ENCODE results near the gene MYH7B.

MYH7B gene

DNA sequence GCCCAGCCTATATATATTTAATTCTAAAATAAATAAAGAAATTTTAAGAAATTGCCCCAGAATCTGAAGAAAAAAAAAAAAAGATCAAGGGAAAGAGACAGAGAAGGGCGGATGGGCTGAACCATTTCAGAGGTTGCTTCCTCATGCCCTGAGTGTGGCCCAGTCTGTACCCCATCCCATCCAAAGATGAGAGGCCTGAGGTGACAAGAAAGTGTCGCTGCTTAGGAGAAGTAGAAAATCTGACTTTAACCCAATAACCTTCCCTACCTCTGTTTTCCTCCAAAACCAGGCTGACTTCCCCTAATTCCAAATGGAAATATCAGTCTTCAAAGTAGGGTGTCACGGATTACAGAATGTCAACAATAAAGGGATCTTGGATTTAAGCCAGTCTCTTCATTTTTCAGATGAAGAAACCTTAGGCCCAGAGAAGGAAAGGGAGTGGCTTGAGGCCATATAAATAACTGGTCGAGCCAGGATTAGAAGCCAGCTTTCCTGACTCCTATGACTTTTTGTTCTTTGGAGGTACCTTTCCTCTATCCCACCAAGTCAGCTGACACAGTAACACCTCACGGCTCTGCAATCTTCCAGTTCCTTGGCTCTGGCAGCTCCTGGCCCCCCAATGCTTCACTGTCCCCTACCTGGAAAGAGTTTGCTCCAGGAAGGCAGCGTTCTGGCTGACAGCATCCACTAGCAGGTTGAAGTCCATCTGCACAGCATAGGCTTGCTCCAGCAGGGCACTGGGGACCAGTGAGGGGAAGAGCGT lies 10.2 kb upstream of the MYH7B start:
- no peak for DNase-seq

DNA sequence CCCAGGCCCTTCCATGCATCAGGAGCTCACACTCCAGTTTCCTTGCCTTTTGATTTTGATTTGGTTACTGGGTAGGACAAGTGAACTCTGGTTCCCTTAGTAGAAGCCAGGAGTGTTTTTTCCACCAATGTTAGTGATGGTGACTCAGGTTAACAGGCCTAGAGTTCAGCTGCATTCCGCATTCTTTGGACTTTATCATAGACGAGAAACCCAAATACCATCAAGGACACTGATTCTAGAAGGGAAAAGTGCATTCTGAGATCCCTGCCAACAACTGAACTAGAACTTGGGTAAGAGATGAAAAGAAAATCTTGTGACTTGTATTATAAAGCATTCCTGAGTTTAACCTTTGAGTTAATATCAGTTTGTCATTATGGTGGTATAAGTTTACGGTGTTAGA lies 9.0 kb upstream of the MYH7B start:
- no peak for DNase-seq

DNA sequence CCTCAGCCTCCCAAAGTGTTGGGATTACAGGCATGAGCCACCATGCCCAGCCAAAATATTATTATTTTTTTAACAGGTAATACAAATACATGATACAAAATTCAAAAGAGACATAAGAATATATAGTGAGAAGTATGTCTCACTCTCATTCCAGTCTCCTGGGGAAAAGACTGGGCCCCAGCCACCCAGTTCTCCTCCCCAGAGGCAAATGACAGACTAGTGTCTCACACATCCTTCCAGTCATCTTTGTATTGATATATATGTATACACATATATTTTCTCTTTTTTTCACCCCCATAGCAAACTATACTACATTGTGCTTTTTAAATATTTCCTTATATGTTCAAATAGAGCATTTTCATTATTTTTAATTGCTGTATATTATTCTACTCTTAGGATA lies 8.3 kb upstream of the MYH7B start:
- no peak for DNase-seq

DNA sequence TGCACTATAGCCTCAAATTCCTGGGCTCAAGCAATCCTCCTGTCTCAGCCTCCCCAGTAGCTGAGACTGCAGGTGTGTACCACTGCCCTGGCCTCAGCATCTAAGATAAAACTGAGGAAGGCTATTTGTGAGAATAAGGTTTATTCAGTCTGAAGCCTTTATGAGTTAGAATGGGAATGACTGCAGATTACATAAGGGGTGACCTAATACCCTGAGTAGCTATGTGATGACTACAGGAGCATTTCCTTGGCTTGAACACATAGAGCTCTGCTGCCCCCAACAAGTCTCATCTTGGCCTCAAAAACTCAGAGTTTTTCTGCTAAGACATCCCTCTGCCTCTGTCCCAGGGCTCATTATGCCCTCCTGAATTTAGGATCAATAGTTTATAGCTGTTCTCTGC lies 7.6 kb upstream of the MYH7B start:
- no peak for DNase-seq

DNA sequence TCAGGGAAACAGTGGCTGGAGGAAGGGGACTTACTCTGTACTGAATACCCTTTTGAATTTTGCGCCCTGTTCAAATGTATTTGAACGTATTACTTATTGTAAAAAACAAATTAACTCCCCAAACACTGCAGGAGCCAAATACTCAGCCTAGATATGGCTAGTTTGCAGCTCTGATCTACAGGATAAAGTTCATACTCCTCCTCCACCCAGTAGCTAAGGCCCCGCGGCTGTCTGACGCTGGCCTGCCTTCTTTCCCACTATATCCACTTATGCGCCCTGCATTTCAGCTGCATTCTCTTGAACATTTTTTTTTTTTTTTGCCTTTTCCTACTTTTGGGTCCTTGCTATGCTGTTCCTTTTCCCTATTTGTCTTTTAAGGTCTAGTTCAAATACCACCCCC lies 6.5 kb upstream of the MYH7B start:
- DNase-seq, result no peak

DNA sequence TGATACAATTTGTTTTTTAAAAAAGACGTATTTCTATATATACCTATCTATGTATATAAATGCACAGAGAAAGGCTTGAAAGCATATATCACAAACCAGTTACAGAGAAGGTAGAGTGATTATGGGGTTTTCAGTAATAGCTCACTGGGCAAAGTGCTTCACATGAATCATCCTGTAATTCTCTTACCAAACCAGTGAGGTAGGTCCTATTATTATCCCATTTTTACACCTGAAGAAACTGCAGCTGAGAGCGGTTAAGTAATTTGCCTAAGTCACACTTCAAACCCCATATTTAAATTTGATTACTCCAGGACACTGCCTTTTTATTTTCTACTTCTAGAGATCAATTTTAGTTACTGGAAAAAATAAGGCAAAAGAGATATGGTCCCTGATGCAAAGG lies 4.4 kb upstream of the MYH7B start:
- DNase-seq, result no peak

DNA sequence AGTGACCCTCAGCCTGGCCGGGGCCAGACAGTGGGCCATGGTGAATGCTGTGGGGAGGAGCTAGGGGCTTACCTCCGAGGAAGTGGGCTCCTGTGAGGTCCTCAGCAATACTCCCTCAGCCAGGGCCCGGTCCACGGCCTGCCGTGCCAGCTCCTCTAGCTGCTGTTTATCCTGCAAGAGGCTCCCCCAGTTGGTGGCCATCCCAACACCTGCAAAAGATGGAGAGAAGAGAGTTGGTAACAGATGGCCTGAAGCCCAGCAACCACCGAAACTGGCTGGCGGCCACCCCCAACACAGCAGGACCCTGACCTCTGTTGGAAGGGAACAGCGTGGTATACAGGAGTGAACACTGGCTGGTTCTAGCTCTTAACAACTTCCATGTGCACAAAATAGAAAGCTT lies 4.0 kb upstream of the MYH7B start:
- no peak for DNase-seq

DNA sequence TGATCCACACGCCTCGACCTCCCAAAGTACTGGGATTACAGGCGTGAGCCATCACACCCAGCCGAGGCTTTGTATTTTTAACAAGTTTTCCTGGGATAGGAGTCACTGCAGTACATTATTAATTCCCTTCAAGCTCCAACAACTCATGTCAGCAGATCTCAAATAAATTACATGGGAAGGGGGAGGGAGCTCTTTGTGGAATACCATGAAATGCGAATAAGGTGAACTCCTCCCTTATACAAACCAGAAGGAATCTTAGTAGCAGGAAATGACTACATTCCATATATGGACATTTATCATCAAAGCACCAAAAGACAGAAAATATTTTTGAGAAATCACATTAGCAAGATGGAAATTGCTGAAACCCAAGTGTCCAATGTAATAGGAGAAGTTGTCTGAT lies 3.0 kb upstream of the MYH7B start:
- DNase-seq, result no peak

DNA sequence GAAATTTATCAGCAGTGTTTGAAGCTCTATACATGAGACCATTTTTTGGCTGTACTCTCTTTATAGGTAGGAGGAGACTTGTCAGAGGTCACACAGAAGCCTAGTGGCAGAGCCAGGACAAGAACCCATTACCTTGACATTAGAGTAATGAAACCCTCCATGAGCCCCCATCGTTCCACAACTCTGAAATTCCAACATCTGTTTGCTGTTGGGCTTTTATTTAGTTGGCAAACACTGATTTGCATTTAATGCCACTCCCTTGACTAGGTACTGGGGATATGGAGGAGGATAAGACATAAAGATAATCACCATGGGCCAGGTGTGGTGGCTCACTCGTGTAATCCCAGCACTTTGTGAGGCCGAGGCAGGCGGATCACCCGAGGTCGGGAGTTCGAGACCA lies 1.7 kb upstream of the MYH7B start:
- DNase-seq, result no peak

DNA sequence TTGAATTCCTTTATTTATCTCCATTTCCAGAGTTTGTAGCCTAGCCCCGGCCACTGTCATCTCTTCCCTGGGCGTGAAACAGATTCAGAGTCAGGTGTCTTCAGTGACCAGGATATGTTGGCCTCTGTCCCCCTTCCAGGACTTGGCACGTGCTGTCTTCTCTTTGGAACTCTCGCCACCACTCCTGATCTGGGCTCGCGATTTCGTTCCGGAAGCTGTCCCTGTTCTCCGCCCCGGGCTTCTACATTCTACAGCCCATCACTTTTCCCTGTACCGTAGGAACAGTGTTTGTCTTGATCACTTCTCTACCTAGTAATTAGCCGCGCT lies 801 bp upstream of the MYH7B start:
- DNase-seq, result peak in 1 of 2 experiments; percentile 34

DNA sequence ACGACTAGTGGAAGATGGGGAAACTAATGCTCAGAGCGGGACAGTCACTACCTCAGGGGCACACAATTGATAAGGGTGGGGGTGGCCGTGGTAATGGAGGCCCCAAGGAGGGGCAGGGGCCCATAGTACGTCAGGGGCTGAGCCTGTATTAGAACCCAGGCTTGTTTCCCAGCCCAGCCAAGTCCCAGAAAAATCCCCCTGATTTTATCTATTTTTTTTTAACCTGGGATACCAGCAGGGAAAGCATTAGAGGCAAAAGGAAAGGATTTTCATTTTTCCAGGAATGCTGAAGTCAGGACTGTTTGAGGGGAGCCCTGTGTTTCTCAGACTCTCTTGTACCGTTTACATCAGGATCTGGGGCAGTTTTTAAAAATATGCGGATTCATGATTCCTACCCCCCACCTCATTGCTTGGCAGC lies 382 bp downstream of the MYH7B start:
- peak in 1 of 2 experiments; percentile 60 for DNase-seq

DNA sequence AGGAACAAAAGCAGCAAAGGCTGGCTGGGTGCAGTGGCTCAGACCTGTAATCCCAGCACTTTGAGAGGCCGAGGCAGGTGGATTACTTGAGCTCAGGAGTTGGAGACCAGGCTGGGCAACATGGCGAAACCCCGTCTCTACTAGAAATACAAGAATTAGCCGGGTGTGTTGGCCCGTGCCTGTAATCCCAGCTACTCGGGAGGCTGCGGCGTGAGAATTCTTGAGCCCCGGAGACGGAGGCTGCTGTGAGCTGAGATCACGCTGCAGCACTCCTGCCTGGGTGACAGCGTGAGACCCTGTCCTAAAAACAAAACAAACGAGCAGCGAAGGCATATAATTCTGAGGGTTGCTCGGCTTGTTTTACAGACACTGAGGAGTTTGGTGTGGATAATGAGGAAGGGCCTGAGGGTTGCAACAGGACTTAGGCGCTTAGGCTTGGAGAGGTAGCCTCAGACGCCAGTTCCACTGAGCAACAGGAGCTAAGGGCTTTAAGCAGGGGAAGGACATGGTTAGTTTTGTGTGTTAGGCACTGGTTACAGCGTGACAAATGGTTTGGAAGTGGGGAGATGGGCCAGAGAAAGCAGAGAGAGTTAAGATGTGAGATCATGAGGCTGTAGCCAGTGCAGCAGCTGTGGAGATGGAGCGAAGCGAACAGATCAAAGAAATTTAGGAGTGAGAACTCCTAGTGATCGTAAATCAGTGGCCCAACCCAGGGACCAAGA lies 1.2 kb downstream of the MYH7B start:
- DNase-seq, result no peak

DNA sequence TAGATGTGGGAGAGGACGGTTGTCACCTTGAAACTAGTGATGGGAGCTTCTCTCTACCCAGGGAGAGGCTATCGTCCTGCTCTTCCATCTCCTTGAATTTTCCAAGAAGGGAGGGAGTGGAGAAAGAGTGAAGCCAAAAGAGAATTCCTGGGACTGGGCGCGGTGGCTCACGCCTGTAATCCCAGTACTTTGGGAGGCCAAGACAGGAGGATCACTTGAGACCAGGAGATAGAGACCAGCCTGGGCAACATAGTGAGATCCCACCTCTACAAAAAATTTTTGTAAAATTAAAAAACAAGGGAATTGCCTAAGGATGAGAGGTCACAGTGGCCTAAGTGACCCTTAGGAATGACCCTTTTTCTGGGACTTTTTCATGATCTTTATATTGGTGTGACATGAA lies 8.8 kb downstream of the MYH7B start:
- no peak for DNase-seq

DNA sequence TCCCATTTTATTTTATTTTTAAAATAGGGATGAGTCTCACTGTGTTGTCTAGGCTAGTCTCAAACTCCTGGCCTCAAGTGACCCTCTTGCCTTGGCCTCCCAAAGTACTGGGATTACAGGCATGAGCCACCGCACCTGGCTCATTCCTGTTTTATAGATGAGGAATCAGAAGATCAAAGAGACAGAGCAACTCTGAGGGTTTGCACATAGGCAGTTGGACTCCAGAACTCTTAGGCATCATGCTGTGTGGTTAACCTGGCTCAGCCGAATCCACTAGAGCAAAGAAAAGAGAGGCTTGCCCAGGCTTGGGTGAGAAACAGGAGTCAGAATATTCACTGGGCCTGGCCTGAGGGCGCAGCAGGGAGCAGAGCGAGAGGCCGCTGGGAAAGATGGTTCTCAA lies 9.4 kb downstream of the MYH7B start:
- DNase-seq, result no peak

DNA sequence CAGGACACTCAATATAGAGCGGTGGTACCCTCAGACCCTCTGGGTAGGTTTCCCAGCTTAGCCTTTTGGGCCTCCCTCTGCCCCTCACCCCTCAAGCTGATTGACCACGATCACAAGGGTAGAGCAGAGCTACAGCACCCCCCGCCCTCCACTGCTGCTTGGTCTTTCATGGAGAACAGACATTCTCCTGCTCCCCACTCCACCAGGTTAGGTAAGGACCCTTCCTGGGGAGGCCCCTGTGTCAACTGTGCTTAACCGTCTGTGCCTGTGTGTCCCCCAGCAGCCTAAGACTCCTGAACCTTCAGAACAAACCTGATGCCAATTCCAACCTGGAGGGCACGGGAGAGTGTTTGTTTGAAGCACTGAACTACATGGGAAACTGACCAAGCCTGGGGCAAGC lies 11.8 kb downstream of the MYH7B start:
- no peak for DNase-seq

DNA sequence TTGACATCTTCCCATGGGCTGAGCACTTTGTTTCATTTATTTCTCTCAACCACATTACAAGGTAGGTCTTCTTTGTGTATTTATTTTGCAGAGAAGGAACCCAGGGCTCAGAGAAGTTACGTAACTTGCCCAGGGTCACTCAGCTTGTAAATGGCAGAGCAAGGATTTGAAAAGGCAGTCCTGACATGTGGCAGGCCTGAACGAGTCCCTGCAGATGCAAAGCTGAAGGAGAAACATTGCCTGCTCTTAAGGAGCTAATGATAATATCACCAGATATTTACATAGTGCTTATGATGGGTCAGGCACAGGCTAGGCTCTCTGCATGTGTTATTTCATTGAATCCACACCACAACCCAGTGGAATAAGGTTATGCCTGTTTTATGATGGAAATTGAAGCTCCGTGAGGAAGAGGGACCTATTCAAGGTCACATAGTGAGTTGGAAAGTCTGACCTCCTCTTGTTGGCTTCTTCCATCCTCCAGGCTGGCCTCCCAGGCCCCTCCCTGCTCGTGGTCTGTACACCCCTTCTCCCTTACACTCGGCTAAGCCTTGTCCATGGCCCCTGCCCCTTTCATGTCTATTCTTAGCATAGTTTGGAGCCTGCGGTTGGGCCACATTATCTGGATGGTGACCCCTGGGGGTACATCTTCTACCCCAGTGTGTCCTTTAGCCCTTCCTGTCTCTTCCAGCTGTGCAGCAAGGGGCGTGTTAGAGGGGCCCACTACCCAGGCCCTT lies 12.5 kb downstream of the MYH7B start:
- DNase-seq, result no peak

DNA sequence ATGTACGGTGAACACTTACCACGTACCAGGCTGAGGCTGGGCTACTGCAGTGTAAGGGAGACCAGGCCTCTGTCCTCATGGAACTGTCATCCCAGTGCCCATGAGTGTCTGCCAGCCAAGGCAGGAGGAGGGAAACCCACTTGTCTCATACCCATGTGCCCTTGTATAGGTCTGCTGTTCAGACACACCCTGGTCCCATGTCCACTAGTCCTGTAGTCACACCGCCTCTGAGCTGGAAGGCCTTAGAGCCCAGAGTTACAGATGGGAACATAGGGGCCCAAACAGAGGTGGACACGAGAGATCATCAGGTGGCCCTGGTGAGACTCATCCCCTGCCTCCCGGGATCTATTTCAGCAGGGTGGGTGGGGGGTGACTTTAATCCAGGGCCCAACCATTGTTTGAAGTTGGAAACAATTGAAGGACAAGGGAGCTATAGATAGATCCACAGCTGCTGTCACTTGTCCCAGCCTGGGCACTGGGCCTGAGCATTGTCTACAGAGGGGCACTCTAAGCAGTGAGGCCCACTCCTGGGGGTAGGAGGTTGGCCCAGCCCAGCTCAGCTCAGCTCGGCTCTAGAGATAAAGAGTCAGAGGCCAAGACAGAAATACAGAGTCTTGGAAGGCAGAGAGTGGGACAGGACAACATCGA lies 14.6 kb downstream of the MYH7B start:
- DNase-seq, result no peak

DNA sequence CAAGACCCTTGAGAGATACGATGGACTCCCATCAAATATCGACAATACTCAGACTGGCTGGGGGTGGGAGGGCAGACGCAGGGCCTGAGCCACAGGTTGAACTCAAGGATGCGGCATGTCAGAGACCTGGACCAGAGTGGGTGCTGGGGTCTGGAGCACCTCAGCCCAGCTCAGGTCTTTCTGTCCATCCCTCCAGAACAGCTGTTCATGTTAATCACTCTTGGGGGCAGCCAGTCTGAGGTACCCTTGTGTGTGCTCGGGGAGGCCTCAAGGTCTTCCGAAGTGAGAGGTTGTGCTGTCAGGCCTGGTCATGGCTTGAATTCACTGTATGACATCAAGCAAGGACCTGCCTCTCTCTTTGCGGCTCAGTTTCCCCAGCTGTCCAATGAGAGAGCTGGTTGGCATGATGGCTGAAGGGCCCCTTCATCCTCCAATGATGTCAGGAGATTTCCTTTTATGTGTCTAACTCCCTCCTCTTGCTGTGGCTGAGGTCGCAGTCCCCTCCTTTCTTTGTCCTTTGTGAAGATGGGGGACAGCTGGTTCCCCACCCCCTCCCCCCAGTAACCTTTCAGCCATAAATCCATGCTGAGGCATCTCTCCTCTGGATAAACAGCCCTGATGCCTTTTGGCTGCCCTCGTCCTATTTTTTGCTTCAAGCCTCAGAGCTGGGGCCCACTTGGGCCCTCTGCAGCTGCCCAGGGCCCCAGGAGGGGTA lies 15.3 kb downstream of the MYH7B start:
- no peak for DNase-seq

DNA sequence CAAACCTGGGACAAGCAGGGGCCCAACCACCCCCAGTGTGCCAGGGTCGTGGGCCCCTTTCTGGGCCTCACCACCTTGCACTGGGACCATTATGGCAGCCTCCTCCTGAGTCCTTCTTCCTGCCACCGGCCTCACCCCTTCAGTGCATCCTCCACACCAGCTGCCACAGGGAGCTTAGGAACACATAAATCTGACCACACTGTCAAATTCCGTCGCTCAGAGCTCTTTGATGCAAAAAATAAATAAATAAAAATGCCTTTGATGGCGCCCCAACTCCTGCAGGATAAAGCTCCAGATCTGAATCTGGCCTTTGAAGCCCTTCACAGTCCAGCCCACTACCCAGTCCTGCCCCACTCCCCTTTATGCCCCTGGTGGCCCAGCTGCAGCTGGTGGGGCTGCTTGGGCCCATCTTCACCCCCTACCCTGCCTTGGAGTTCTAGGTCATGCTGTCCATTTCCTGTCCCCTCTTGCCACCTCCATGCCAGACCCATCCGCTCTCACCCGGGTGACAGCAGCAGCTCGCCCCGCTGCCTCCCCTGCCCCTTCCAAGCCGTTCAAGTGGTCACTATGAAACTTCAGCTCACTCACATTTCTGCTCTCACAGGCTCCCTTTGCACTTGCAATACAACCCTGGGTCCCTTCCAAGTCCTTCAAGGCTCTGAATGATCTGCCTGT lies 16.0 kb downstream of the MYH7B start:
- no peak for DNase-seq

DNA sequence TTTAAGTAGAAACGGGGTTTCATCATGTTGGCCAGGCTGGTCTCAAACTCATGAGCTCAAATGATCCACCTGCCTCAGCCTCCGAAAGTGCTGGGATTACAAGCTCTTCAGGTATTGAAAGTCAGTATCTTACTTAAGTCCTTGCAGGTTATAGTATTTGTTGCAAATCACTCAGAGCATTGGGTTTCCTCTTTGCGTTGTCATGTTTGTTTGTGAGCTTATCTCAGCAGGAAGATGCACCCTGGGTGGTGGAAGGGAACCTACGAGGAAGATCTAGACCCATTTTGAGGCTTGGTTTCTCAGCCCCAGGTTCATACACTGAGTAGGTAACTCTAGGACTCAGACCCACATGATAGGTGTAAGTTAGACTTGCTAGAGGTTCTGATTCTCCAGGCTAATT lies 18.6 kb downstream of the MYH7B start:
- DNase-seq, result no peak

DNA sequence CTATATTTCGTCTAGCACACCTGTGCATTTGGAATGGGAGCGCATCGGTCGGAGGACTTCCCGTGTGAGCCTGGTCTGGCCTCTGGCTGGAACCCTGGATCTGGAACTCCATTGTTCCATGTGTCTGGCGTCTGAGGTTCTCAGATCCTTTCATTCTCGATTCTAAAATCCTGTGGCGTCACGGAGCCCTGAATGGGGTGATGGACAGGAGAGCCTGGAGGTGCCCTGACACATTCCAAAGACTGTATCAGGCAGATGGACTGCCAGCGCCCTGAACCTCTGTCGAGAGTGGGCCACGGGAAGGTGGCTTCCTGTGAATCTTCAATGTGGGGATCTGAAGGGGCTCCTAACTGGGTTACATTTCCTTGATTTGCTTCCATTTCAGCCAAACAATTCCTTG lies 20.6 kb downstream of the MYH7B start:
- no peak for DNase-seq

DNA sequence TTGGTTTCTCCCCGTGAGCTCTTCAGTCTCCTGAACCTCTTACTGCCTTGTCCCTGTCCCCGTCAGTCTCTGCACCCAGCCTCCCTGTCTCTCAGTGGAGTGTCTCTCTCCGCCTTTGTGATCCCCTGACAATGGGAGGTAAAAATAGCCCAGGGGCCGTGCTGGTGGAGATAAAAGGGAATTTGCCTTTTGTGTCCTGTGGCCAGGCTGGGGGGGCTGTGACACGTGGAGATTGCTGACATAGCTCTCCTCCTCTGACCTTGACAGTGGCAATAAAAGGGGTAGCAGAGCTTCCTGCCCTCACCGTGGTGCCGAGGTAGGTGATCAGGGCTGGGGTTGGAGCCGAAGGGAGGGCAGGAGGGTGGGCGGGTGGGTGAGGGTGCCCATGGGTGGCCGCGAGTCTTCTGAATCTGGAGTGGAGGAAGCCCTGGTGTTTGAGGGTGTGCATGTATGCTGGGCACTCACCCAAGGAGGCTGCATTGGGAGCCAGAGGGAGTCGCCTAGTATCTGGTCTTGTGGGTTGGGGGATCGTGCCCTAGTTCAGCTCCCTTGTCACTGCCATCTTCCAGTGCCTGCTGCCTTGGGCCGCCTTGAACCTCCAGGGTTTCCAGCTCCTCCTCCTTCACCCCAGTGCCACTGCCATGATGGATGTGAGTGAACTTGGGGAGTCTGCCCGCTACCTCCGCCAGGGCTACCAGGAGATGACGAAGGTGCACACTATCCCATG lies 21.9 kb downstream of the MYH7B start:
- DNase-seq, result no peak

Measured in cerebellar nuclear complex (tissue), 1 donor.